ENCODE measurements around the gene KDM4B. TPM values are rescaled to one million over a fixed set of nuclear protein-coding genes. Genes with fewer than 3 reads are reported as not detected.
"Not testable (repeated sequence)": the region's sequence is repeated elsewhere in the genome, so short reads cannot be mapped to it uniquely, and the experiment has no call there.

Gene KDM4B
- polyA plus RNA-seq, 4 donors: 18.5 to 31.9 (median 28.6) TPM

- DNase-seq (ENCODE audit: low read depth in 4 of 4, low spot score in 2 of 4): no peak
Measured at GRCh38 chr19:4966591-4966990, 2.3 kb upstream of the KDM4B start.

DNA sequence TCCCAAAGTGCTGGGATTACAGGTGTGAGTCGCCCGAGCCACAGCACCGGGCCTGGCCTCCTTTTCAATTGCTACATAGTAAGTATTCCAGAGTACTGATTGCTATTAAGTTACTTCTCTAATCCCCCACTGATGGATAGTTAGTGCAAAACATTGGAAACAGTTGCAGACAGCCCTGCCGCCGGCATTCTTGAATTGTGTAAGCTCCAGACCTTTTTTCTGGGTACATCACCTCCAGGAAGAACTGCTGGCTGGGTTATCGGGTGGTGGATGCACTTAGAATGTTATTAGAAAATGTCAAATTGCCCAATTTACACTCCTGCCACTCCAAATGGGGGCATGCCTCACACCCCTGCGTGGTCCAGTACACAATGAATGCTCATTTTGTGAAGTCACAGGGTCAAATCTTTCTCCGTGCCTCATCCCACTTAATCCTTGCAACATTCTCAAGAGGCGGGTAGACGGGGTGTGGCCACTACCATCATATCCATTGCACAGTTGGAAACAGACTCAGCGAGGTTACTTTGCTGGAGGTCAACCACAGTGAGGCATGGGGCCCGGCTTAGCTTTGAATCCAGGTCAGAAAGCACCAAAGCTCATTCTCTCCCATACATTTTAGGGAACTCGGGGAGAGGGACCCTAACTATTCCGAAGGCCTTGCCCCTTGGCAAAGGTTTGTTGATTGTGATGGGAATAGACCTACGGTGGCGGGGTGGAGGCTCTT, 1.0 kb upstream of the KDM4B start:
- no peak for DNase-seq (ENCODE audit: low read depth in 4 of 4, low spot score in 2 of 4)

- no peak for DNase-seq (ENCODE audit: low read depth in 4 of 4, low spot score in 2 of 4)
Measured at GRCh38 chr19:4969292-4969771, 419 bp downstream of the KDM4B start.

DNA sequence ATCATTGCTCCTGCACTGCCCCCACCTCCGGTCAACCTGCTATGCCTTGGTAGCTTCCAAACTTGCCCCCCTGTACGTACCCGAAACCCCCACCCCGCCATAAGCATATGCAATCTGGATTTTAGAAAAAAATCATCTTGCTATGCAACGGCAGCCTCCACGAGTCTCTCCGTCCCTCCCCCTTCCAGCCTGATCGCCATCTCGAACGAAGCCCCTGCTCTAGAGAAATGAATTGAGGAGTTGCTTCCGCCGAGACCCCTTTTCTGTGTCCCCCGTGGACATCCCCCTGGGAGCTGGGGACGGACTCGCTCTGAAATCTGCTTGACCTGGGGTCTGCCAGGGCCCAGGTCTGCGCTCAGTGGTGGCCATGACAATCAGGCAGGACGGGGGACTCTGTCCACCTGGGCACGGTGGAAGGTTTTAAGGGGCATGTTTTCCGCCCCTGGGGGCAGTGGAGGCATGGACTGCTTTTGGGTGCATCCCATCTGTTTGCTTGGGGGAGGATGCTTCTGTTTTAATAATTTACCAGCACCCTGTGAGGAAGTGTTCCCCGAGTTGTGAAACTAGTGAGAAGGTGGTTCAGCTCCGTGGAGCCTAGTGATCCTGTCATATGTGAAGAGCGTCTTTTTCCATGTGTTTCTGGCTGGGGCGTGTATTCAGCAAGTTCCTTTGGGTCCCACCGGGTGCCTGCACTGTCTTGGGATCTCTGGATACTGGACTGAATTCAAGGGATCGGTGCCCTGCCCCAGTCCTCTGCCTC, 1.0 kb downstream of the KDM4B start:
- no peak for DNase-seq (ENCODE audit: low read depth in 4 of 4, low spot score in 2 of 4)

DNA sequence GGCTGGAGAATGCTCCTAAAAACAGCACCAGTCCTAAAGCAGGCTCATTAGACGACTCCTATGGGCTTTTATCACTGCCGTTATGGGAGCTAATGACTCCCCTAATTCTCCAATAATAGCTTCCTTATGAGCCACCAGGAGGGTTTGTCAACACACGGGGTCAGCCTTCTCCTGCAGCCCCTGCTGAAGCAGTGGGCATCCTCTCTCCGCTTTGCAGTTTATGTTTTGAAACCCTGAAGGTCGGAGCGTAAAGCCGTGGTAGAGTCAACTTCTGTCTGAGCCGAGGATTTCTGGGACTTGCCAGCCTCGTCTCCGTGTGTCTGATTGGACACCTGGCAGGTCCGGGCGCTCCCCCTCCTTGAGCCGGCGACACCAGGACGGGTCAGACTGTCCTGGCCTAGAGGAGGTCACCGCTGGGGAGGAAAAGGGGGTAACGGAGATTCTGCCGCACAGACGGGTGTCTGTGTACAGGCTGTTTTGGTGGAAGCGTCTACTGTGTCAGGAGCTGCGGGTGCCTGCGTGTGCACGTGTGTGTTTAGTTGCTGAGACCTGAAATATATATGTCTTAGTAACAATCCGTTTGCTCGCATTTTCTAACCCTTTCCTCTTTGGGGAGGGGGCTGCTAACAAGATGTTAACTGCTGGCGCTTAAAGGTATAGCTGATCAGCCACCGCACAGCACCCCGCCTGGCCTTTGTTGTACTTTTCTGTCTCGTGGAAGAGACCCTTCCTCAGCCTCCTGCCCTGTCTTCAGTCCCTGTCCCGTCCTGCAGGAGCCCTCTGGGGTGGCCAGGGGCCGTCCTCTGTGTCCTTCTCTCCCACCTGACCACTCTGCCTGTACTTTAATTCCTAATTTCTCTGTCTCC, 1.9 kb downstream of the KDM4B start:
- DNase-seq (ENCODE audit: low read depth in 4 of 4, low spot score in 2 of 4): no peak

GRCh38 chr19:4971424-4971793, 2.5 kb downstream of the KDM4B start:
- DNase-seq (ENCODE audit: low read depth in 4 of 4, low spot score in 2 of 4): no peak

DNA sequence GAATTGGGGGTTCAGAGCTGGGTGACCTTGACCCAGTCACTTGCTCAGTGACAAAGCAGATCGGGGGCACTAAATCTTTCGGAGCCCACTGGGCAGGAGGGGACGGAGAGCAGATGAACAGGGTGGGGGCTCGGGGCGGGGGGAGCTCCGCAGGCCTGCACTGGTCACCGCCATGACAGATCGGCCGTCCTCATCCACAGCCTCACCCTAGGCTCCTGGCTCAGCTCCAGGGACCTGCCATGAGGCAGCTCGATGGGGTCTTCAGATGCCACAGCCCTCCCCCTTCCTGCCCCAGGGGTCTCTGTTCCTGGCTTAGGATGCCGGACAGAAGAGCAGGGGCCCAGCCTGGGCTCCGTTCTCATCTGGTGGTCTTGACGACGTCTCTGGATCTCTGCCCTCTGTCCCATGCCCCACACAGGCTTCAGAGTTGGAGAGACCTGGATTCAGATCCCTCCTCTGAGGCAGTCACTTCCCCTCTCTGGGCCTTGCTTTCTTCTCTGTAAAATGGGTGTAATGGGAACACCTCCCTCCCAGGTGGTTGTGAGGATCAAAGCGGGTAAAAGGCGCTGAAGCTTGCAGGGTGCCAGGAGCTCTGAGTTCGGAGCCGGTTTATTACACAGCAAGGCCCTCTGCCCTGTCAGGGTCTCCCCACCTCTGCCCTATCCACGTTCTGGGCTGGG, 3.0 kb downstream of the KDM4B start:
- DNase-seq (ENCODE audit: low read depth in 4 of 4, low spot score in 2 of 4): no peak

- DNase-seq (ENCODE audit: low read depth in 4 of 4, low spot score in 2 of 4): no peak
Measured at GRCh38 chr19:4972509-4973230, 3.8 kb downstream of the KDM4B start.

DNA sequence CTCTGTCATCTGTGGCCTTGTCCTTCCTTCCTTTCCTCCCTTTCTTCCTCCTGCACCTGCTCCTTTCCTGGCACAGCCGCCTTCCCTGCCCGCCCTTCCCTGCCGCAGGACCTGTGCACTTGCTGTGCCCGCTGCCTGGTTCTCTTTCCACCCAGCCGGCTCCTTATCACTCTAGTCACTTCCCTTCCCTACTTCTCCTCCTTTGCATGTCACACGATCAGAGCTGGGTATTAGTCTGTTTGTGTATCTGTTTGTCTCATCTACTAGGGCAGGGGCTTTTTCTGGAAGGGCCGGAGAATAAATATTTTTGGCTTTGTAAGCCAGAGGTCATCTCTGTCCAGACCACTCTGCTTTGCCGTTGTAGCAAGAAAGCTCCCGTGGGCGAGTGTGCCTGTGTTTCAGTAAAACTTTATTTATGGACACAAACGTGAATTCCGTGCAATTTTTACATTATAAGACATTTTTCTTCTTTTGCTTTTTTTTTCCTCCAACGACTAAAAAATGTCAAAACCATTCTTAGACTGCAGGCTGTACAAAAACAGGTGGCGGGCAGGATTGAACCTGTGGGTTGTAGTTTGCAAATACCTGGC, 6.1 kb downstream of the KDM4B start:
- DNase-seq (ENCODE audit: low read depth in 4 of 4, low spot score in 2 of 4): no peak

GRCh38 chr19:4975601-4976000, 6.7 kb downstream of the KDM4B start:
- not testable (repeated sequence) for DNase-seq (ENCODE audit: low read depth in 4 of 4, low spot score in 2 of 4)

DNA sequence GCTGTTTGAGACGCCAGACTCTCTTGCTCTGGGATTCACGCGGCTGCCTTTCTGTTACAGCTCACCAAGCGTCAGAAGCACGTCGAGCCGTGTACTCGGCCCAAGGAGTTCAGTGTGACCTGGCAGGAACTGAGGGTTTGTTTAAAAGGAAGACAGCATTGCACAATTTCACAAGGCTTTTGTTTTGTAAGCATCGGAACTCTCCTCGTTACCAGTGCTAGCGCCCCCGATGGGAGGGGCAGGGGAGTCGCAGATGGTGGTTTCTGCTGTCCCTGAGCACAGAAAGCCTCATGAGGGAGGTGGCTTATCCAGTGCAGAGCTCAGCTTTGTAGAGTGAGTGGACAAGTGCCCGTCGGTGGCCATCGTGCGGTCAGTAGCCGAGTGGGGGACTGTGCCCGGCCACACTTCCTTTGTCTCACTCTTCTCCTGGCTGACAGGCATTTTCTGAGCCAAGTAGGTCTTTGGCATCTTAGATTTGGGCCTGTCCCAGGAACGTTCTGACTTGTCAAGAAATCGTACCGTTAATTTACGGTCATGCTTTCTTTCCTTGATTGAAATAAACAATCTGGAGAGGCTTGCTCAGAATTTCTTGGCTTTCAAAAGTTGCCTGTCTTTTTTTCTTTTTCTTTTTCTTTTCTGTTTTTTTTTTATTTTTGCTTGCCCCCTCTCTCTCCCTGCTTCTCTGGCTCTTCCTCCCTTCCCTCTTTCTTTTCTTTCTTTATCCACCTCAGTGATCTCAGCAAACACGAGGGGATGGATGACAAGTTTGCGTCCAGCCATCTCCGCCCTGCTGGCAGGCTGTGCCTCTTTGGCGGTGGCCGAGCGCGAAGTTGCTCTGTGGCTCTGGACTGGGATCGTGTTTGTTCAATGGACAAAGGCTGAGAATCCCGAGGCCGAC, 7.7 kb downstream of the KDM4B start:
- DNase-seq (ENCODE audit: low read depth in 4 of 4, low spot score in 2 of 4): no peak

- DNase-seq (ENCODE audit: low read depth in 4 of 4, low spot score in 2 of 4): no peak
Measured at GRCh38 chr19:4977299-4978174, 8.6 kb downstream of the KDM4B start.

DNA sequence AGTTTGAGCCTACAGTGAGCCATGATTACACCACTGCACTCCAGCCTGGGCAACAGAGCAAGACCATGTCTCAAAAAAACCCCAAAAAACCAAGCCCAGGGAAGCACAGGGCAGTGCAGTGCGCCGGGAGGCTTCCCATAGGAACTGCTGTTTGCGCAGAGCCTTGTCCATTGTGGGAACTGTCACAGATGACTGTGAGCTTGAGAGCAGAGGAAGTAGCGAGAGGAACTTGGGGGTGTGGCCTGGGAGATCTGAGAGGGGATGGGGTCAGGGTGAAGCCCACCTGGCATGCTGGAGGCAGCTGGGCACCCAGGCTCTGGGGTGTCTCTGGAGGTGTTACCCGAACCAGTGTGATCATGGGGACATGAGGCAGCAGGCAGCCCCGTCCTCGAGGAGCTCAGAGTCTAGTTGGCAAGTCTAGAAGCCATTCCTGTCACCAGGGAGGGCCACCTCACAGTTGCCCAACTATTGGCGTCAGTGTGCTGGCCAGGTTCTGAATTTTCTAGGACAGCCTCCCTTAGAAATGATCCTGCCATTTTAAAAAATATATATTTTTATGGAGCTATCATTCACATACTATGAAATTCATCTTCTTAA, 10.4 kb downstream of the KDM4B start:
- DNase-seq (ENCODE audit: low read depth in 4 of 4, low spot score in 2 of 4): no peak

- DNase-seq (ENCODE audit: low read depth in 4 of 4, low spot score in 2 of 4): no peak
Measured at GRCh38 chr19:4980067-4980466, 11.2 kb downstream of the KDM4B start.

GRCh38 chr19:4980838-4981680, 12.1 kb downstream of the KDM4B start:
- no peak for DNase-seq (ENCODE audit: low read depth in 4 of 4, low spot score in 2 of 4)

- no peak for DNase-seq (ENCODE audit: low read depth in 4 of 4, low spot score in 2 of 4)
Measured at GRCh38 chr19:4981681-4981958, 12.7 kb downstream of the KDM4B start.
